WI38 (cell line): ENCODE results near the gene SREBF2.

Experiments
- H3K4me3 ChIP-seq: 2 replicates; pipeline ENCODE4 v1.5.1; 2011; ENCODE audit warnings: low read depth, mild to moderate bottlenecking, control low read depth, low read length
- TF ChIP-seq, protein P1 (sequence below): IDR thresholded peaks from 2 replicates; pipeline ENCODE4 v1.5.1; 2012; ENCODE audit warnings: low read depth, mild to moderate bottlenecking, control low read depth, low read length

SREBF2 gene

DNA sequence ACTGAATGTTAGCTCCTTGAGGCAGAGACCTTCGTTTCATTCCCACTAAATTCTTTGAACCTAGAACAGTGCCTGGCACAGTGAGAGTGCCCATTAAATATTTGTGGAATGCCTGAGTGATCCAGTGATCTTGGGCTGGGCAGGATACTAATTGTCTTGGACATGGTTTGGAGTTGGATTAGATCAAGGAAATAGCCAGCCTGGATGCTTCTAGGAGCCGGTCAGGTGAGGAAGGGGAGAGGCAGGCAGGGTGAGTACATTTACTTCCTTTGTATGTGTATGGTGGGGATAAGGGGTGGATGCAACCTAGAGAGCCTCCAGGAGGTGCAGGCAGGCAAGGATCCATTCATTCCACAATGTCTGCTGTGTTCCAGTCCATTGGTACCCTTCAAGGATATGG lies 3.6 kb downstream of the SREBF2 start:
- TF ChIP-seq, protein P1, sequence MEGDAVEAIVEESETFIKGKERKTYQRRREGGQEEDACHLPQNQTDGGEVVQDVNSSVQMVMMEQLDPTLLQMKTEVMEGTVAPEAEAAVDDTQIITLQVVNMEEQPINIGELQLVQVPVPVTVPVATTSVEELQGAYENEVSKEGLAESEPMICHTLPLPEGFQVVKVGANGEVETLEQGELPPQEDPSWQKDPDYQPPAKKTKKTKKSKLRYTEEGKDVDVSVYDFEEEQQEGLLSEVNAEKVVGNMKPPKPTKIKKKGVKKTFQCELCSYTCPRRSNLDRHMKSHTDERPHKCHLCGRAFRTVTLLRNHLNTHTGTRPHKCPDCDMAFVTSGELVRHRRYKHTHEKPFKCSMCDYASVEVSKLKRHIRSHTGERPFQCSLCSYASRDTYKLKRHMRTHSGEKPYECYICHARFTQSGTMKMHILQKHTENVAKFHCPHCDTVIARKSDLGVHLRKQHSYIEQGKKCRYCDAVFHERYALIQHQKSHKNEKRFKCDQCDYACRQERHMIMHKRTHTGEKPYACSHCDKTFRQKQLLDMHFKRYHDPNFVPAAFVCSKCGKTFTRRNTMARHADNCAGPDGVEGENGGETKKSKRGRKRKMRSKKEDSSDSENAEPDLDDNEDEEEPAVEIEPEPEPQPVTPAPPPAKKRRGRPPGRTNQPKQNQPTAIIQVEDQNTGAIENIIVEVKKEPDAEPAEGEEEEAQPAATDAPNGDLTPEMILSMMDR = no peak
- no peak overlapping the region for H3K4me3 ChIP-seq

DNA sequence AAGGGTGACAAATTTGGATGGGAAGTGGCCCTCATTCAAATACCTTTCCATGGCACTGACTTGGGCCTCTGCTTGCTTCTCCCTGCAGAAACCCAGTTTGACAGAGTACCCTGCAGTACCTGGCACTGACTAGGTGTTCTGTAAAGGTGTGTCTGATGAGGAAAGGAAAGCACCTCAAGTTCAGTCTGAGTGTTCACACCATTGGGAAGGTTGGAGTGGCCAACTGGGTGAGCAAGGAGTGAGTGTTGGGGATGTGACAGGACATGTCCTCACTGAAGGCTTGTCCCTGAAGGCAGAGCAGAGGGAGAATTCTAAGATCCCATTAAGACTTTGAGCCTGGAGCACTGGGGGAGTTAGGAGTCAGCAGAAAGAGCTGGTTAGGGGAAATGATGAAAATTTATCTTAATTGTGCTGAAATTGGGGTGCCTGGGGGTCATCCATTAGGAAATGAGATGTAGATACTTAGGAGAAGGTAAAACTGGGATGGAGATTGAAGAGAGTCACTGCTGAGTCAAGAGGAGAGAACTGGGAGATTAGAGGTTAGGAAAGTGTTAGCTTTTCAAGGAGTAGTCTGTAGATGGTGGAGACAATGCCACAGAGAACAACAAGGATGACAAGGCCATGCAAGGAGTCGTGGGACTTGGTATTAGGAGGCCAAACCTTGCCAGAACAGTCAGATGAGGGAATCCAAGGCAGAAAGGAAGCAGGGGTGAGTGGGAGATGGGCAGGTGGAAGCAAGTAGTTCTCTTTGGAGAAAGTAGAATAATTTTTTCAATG lies 6.1 kb downstream of the SREBF2 start:
- no peak overlapping the region for H3K4me3 ChIP-seq
- TF ChIP-seq, protein P1 = no peak

DNA sequence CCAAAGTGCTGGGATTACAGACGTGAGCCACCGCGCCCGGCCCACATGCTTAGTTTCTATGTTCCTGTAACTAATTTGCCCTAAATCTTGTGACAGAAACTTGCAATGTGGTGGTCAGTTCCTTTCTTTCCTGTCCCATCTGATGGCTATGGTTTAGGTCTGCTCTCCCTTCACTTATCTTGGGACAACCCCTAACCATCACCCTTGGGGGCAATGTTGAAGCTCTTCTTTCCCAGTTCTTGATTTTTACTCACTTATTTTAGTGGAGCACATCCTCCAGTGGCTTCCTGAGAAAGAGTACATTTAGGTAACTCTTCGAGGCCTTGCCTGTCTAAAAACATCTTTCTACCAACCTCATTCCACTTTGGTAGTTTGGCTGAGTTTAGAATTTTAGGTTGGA lies 7.3 kb downstream of the SREBF2 start:
- TF ChIP-seq, protein P1 = no peak
- no peak overlapping the region for H3K4me3 ChIP-seq

DNA sequence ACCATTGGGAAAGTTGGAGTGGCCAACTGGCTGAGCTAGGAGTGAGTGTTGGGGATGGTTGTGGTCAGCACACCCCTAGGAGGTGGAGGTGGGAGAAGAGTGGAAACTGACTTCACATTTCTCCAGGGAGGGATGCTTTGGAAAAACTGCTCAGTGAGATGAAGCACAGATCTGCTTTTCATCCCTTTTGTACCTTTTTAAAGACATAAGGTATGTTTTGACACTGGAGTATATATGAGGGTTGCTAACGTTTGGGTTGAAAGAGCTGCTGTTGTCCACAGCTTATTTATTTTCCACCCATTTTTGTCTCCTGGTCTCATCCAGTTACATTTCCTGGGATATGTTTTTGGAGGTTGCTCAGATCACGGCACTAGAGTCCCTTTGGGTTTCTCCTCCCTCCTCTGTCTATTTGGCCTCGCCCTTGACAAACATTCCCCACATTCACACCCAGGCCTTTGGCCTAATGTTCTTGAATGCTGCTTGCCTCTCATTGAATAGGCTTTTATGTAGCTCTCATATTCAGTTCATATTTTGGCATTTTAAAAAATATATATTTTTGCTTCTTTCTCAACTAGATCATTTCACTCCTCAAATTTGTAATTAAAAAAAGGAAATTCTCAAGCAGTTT lies 8.3 kb downstream of the SREBF2 start:
- TF ChIP-seq, protein P1 = no peak
- H3K4me3 ChIP-seq = no peak overlapping the region

DNA sequence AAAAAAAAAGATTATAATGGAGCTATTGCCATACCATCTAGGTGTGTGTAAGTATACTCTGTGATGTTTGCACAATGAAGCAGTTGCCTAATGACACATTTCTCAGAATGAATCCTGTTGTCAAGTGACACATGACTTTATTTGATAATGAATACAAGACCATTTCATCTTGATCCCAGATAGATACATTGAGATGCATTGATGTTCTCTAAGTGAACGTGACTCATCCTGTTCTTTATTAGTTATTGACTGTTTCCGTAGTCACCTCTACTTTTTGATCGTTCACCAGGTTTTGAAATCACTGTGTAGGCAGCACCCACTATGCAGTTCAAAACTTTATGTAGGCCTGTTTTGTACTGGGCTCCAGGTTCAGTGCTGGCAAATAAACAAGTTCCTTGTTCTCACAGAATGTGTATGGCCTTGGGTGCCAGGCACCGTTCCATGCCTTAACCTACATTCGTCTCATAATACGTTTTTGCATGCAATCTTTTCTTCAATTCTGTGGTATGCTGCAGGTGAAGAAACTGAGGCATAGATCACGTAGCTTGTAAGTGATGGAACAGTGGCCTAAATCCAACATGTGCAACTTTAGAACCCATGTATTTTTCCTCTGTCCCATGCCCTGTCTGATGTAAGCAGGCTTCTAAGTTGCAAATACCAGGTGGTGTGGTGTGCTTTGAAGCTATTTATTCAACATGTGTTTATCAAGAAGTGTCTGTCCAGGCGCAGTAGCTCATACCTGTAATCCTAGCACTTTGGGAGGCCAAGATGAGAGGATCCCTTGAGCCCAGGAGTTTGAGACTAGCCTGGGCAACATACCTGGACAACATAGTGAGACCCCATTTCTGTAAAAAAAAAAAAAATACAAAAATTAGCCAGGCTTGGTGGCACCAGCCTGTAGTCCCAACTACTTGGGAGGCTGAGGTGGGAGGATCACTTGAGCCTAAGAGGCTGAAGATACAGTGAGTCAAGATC lies 10.4 kb downstream of the SREBF2 start:
- no peak overlapping the region for H3K4me3 ChIP-seq
- TF ChIP-seq, protein P1 = no peak

DNA sequence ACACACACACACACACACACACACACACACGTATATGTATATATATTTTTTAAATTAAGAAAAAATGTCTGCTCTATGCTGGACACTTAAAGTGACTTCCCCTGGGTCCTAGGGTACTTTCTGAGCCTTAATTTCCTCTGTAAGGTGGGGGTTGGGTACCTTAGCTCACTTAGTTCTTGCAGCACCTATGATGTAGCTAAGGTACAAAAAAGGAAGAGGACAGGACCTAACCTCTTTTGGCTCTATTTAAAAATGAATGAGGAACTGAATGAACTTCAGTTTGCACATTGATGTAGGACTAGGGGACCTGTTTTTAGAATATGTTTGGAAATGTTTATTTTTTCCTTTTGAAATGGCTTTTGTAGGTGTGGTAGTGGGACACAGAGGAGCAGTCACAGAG lies 11.1 kb downstream of the SREBF2 start:
- TF ChIP-seq, protein P1 = no peak
- no peak overlapping the region for H3K4me3 ChIP-seq
